ENCODE data around the gene CYP46A1.

- TF ChIP-seq CTCF (IDR thresholded peaks at IDR 0.05) (no peak), POLR2A (IDR thresholded peaks at IDR 0.05) (no peak)
These were observed 91.3 kb downstream of the CYP46A1 start for GRCh38 chr14:99775351-99775750.
